ENCODE results near the gene SNU13. TPM values are rescaled to one million over a fixed set of nuclear protein-coding genes. Genes with fewer than 3 reads are reported as not detected.
"Not testable (repeated sequence)": the region's sequence is repeated elsewhere in the genome, so short reads cannot be mapped to it uniquely, and the experiment has no call there.

SNU13 gene
- 316 TPM for polyA plus RNA-seq

DNA sequence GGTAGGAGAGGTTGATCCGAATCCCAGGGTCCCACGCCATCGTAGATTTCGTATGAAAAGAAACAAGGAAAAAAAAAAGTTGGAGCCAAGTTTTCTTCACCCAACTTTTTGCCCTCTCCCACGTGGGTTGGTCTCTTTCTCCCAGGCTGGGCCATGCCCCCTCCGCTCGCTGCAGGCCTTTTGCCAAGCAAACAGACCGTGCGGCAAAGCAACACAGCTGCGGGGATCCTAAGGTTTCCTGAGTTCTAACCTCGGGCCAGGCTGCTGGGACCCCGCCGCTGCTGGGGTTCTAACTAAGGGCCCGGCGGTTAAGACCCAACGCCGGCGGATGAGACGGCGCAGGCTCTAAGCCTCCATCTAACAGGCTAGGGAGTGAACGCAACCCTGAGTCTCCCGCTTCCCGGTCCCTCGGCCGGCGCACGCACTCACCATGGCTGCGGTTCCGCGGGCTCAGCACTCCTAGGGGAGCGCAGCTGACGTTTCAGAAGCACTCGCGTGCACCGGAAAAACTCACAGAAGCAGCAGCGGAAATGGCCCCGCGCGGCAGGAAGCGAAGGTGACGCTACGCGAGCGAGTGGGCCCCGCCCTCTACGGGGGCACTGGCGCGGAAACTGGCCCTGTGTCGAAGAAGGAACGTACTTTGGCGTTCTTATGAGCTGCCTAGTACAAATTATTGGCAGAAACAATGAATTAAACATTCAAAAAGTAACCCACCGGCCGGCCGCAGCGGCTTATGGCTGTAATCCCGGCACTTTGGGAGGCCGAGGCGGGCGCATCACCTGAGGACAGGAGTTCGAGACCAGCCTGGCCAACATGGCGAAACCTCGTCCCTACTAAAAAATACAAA, at the start of gene SNU13:
Gene SNU13 (minus strand): TSS at position 503 of the 847 bp plus-strand sequence. CDS start 71 bp downstream, at position 432.
- Mint-ChIP-seq H3K4me3 (peak within 1 kb of the TSS; percentile 96 to 100 (median 96)), H3K27ac (peak within 1 kb of the TSS; percentile 92 to 98 (median 97)), H3K36me3 (peaks cover 2% of the 10 kb centered on the region), H3K27me3 (no peaks in the 10 kb centered on the region), H3K9me3 (no peaks in the 10 kb centered on the region), H3K4me1 (peaks cover 11 to 27% (median 20%) of the 10 kb centered on the region in 3 donors)

DNA sequence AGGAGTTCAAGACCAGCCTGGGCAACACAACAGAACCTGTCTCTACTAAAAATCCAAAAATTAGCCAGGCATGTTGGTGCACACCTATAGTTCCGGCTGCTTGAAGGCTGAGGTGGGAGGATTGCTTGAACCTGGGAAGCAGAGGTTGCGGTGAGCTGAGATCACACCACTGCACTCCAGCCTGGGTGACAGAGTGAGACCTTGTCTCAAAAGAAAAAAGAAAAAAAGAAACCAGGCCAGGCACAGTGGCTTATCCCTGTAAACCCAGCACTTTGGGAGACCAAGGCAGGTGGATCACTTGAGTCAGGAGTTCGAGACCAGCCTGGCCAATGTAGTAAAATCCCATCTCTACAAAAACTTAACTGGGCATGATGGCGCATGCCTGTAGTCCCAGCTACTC, 44.6 kb upstream of the SNU13 start:
- H3K36me3 Mint-ChIP-seq = not testable (repeated sequence)

DNA sequence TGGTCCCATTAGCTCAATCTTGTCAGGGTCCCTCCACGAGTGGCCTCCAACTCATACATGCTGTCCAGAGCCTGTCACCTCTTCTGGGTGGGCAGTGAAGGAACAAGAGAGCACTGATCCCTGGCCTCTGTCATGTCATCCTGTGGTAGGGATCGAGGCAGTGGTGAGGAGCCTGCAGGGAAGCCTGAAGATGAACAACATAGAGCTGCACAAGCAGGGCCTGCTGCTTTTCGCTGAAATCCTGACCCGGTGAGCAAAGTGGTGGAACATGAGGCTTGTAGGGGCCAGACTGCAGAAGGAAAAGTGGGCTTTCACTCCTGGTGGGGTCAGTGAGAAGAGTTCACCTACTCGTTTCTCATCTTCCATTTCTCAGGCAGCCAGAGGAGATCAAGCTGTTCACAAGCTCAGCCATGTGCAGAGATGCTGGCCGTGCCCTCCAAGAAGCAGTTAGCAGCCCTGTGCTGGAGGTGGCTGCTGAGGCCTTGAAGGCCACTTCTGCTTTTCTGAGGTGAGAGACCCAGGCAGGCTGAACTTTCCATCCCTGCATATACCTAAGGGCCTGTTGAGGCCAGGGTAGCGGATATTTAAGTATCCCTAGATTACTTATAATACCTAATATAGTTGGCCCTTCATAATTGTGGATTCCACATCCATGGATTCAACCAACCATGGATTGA, 43.6 kb upstream of the SNU13 start:
- peaks cover 0 to 4% (median 3%) of the 10 kb centered on the region in 3 donors for H3K4me1 Mint-ChIP-seq
- no peak overlapping the region for H3K4me3 Mint-ChIP-seq
- H3K36me3 Mint-ChIP-seq = no peaks in the 10 kb centered on the region
- no peaks in the 10 kb centered on the region for H3K27me3 Mint-ChIP-seq
- H3K9me3 Mint-ChIP-seq = no peaks in the 10 kb centered on the region
- peak overlapping the region in 1 of 3 donors; percentile 71 for H3K27ac Mint-ChIP-seq

More for the DNA sequence above, 44.6 kb upstream of the SNU13 start:
- not testable (repeated sequence) for H3K27ac Mint-ChIP-seq, H3K4me3 Mint-ChIP-seq, H3K4me1 Mint-ChIP-seq, H3K27me3 Mint-ChIP-seq, H3K9me3 Mint-ChIP-seq

DNA sequence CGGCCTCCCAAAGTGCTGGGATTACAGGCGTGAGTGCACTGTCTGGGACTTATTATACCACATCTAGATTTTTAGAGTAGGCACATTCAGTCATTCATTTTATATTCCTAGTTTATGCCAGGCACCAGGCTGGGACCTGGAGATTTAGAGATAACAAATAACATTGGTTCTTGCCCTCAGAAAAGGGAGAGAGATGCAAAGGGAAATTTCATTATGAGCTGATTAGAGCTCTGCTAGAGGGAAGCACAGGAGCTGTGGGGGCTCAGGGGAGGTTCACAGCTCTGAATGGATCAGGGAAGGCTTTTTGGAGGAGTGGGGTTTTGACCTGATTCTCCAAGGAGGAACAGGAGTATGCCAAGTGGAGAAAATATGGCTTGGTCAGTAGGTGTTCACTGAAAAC, 42.9 kb upstream of the SNU13 start:
- Mint-ChIP-seq H3K27me3 (no peaks in the 10 kb centered on the region), H3K9me3 (no peaks in the 10 kb centered on the region), H3K27ac (peak overlapping the region in 1 of 3 donors; percentile 23), H3K36me3 (no peaks in the 10 kb centered on the region), H3K4me3 (no peak overlapping the region), H3K4me1 (peaks cover 0 to 4% (median 3%) of the 10 kb centered on the region in 3 donors)

DNA sequence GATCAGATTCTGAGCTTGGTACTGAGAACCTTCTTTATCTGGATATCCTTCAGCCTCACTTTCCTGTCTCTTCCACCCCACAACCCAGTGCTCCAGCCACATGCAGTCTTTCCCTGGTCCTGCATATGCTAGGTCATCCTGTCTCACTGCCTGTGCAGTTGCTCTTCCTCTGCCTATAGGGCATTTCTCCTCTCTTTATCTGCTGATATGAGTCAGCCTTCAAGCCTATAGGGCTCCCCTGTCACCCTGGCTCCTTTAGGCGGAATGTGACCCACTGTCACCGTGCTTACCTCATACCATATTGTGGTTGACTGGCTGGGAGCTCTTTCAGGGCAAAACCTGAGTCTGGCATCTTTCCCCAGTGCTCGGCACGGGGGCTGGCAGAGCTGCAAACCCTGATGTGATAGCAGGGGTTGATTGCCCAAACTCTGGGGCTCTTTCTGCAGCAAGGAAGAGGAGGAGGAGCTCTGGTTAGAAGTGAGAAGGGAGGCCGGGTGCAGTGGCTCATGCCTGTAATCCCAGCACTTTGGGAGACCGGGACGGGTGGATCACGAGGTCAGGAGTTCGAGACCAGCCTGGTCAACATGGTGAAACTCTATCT, 36.9 kb upstream of the SNU13 start:
- H3K4me1 Mint-ChIP-seq = no peaks in the 10 kb centered on the region
- no peak overlapping the region for H3K4me3 Mint-ChIP-seq
- no peaks in the 10 kb centered on the region for H3K36me3 Mint-ChIP-seq
- no peaks in the 10 kb centered on the region for H3K27me3 Mint-ChIP-seq
- no peaks in the 10 kb centered on the region for H3K9me3 Mint-ChIP-seq
- no peak overlapping the region for H3K27ac Mint-ChIP-seq

DNA sequence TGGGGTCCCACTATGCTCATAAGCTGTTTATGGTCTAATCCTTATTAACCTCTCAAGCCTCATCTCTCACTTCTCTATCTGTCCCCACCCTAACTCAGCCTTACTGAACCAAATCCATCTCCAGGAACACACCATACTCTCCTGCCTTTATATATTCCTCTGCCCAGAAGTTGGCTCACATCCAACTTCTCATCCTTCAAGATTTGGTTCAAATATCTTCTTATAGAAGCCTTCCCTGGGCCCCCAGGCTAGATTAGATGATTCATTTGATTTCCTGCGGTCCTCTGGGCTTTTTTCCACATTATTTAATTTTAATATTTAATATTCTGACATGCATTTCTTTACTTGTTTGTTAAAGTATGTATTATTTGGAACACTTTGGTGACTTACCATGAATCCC, 33.8 kb upstream of the SNU13 start:
- H3K4me1 Mint-ChIP-seq = no peaks in the 10 kb centered on the region
- no peaks in the 10 kb centered on the region for H3K9me3 Mint-ChIP-seq
- H3K4me3 Mint-ChIP-seq = no peak overlapping the region
- no peaks in the 10 kb centered on the region for H3K36me3 Mint-ChIP-seq
- H3K27ac Mint-ChIP-seq = no peak overlapping the region
- no peaks in the 10 kb centered on the region for H3K27me3 Mint-ChIP-seq

DNA sequence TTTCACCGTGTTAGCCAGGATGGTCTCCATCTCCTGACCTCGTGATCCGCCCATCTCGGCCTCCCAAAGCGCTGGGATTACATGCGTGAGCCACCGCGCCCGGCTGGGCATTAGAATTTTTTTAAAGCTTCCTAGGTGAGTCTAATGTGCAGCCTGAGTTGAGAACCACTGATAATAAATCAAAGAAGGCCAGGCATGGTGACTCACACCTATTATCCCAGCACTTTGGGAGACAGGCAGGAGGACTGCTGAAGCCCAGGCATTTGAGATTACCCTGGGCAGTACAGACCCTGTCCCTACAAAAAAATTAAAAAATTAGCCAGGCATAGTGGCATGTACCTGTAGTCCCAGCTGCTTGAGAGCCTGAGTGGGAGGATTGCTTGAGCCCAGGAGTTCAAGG, 24.3 kb upstream of the SNU13 start:
- no peaks in the 10 kb centered on the region for H3K27me3 Mint-ChIP-seq
- H3K4me1 Mint-ChIP-seq = peaks cover 0 to 1% (median 0%) of the 10 kb centered on the region in 3 donors
- no peaks in the 10 kb centered on the region for H3K9me3 Mint-ChIP-seq
- no peak overlapping the region for H3K4me3 Mint-ChIP-seq
- no peak overlapping the region for H3K27ac Mint-ChIP-seq
- H3K36me3 Mint-ChIP-seq = no peaks in the 10 kb centered on the region

DNA sequence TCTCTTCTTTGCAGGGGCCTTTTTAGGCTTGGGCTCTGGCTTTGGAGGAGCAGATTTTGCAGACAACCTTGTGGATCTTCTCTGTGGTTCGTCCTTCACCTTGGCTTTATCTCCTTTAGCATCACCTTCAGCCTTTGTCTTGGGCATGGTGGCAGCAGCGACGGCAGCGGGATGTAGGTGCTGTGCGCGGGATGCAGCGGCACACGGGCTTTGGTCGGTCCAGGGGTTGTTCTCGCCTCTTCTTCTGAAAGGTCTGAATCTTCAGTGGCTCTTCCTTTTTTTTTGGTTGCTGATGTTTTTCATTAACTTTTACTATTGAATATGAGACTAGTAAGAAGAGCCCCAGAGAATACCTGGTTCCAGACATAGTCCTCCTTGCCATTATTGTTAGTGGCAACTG, 20.7 kb upstream of the SNU13 start:
- peaks cover 0 to 1% (median 0%) of the 10 kb centered on the region in 3 donors for H3K4me1 Mint-ChIP-seq
- no peaks in the 10 kb centered on the region for H3K27me3 Mint-ChIP-seq
- H3K9me3 Mint-ChIP-seq = no peaks in the 10 kb centered on the region
- H3K36me3 Mint-ChIP-seq = no peaks in the 10 kb centered on the region
- no peak overlapping the region for H3K27ac Mint-ChIP-seq
- no peak overlapping the region for H3K4me3 Mint-ChIP-seq

DNA sequence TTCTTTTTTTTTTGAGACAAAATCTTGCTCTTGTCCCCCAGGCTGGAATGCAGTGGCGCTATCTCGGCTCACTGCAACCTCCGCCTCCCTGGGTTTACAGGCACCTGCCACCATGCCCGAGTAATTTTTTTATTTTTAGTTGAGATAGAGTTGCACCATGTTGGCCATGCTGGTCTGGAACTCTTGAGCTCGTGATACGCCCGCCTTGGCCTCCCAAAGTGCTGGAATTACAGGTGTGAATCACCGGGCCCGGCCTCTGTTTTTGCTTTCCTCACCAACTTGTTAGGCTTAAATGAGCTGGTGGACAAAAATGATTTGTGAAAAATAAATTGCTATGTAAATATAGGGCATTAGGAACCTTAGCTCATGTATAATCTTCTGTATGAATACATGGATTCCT, 14.1 kb upstream of the SNU13 start:
- no peaks in the 10 kb centered on the region for H3K9me3 Mint-ChIP-seq
- H3K27me3 Mint-ChIP-seq = no peaks in the 10 kb centered on the region
- H3K4me3 Mint-ChIP-seq = no peak overlapping the region
- no peak overlapping the region for H3K27ac Mint-ChIP-seq
- peaks cover 4 to 6% (median 4%) of the 10 kb centered on the region in 3 donors for H3K4me1 Mint-ChIP-seq
- no peaks in the 10 kb centered on the region for H3K36me3 Mint-ChIP-seq

DNA sequence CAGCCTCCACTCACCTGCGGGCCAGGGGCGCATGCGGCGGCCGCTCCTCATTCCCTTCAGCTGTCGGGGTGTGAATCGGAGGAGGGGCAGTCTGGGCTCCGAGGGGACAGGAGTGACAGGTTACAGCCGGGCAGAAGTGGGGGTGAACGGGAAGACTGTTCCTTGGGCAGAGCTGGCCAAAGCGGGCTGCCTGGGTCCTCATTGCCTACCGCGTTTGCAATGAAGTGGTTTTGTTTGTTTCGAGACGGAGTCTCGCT, 11.4 kb upstream of the SNU13 start:
- Mint-ChIP-seq H3K9me3 (no peaks in the 10 kb centered on the region), H3K27ac (peak overlapping the region in 1 of 3 donors; percentile 42), H3K27me3 (no peaks in the 10 kb centered on the region), H3K36me3 (no peaks in the 10 kb centered on the region), H3K4me1 (peaks cover 10 to 11% (median 11%) of the 10 kb centered on the region in 3 donors), H3K4me3 (no peak overlapping the region)

DNA sequence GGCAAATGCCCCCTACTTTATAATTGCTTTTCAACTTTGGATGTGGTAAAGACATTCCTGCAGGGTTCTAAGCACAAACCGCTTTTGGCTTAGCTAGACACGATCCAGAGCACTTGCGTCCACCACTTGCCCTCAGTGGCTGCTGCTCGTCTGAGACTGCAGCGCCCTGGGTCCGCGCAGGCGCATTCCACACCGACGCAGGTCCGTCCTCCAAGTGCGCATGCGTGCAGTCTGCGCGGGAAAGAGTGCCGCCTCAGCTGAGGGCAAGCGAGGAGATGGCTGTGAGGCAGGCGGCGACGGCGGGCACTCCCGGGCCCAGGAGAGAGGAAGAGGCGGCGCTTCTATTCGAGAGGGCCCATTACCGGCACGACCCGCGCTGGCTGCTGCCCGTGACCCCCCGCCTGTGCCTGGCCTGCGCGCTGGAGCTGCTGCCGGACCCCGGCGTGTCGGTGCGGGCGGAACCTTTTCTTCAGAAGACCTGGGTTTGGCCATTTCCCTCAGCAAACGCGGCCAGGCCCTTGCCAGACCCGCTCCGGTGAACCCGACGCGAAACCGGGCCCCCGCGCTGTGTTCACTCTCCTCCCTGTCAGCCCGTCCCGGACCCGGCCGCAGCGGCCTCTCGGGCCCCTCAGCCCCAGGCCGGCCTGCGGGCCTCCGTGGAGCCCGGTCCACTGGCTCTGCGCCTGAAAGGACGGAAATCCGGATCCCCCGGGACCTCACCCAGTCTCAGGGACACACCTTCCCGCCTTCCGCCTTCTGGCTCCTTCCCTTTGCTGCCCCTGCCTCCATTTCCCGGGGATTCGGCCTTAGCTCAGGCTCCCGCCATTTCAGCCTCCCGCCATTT, 10.8 kb upstream of the SNU13 start, which contains the start of gene MEI1:
Gene MEI1 (plus strand): TSS at position 240 of the 844 bp plus-strand sequence. CDS start 36 bp downstream, at position 276.
- Mint-ChIP-seq H3K27me3 (no peaks in the 10 kb centered on the region), H3K4me1 (peaks cover 10 to 11% (median 11%) of the 10 kb centered on the region in 3 donors), H3K27ac (peak within 1 kb of the TSS; percentile 74 to 90 (median 88)), H3K36me3 (no peaks in the 10 kb centered on the region), H3K9me3 (no peaks in the 10 kb centered on the region), H3K4me3 (peak within 1 kb of the TSS; percentile 27 to 92 (median 56))

DNA sequence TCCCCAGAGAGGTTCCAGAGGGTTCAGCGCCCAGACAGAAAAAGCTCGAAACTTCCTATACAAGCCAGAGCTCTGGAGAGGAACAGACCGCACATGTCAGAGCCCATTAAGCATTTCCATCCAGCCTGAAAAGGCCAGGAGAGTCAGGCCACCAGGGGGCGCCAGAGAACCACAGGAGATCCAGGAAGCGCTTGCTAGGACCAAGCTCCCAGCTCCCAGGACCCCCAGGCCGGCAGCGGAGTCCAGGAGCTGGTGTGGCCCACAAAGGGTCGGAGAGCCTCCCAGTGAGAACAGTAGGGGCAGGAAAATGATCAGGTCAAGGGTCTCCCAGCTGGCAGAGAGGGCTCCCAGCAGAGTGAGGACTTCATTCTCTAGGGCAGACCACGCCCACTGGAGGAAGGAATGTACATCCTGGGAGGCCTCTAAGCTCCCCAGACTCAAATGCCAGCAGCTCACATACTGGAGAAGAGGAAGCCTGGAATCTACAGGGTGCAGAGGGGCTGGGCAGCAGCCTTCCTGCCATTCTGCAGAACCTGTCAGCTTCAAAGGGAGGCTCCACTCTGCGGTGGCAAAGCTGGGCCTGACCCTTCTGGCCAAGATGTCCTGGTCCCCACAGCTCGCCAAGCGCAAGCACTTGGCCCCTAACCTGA, 8.6 kb upstream of the SNU13 start:
- H3K27ac Mint-ChIP-seq = peak overlapping the region; percentile 88 to 98 (median 91)
- peak overlapping the region; percentile 53 to 91 (median 68) for H3K4me3 Mint-ChIP-seq
- no peaks in the 10 kb centered on the region for H3K27me3 Mint-ChIP-seq
- H3K36me3 Mint-ChIP-seq = no peaks in the 10 kb centered on the region
- no peaks in the 10 kb centered on the region for H3K9me3 Mint-ChIP-seq
- H3K4me1 Mint-ChIP-seq = peaks cover 10 to 11% (median 11%) of the 10 kb centered on the region in 3 donors

DNA sequence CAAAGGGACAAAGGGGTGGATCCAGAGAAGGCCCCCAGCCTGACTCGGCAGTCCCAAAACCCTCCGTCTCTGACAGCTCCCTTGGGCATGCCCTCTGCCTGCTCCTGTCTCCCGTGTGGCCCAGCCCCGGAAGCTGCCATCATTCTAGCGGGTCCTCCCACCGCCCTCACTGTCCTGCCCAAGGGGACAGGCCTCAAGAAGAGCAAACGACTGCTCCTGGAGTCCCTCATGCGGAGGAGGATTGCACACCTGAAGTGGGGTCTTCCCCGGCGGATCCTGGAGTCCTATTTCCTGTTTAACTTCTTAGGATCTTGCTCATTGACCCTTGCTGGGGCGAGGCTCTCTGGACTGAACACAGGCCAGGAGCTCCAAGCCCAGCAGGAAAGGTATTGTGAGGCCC, 8.0 kb upstream of the SNU13 start:
- Mint-ChIP-seq H3K4me3 (peak overlapping the region in 1 of 4 donors; percentile 79), H3K9me3 (no peaks in the 10 kb centered on the region), H3K27me3 (no peaks in the 10 kb centered on the region), H3K27ac (peak overlapping the region; percentile 88 to 98 (median 91)), H3K4me1 (peaks cover 10 to 11% (median 10%) of the 10 kb centered on the region in 3 donors), H3K36me3 (no peaks in the 10 kb centered on the region)

DNA sequence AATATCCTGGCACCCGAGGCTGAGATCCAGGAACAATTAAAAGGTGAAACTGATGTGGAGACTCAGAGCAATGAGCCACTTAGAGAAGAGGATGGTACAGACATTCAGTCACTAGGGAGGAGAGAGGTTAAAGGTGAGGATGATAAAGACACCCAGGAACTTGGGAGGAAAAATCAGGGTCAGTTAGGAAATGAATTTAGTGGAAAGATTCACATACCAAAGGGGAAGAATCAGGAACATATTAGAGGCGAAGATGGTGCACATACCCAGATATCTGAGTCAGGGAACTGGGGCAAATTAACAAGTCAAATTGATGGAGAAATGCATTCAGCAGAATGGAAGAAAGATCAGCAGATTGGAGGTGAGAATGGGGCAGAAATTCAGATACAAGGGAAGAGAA, 6.5 kb upstream of the SNU13 start:
- peaks cover 8 to 16% (median 15%) of the 10 kb centered on the region in 3 donors for H3K4me1 Mint-ChIP-seq
- no peaks in the 10 kb centered on the region for H3K9me3 Mint-ChIP-seq
- H3K4me3 Mint-ChIP-seq = no peak overlapping the region
- H3K27me3 Mint-ChIP-seq = no peaks in the 10 kb centered on the region
- H3K36me3 Mint-ChIP-seq = no peaks in the 10 kb centered on the region
- H3K27ac Mint-ChIP-seq = no peak overlapping the region
